GM12891 (cell line): ENCODE measurements around the gene MTCL1.

ENCODE experiments used
- PAX5 ChIP-seq: IDR thresholded peaks from 2 replicates; pipeline ENCODE4 v1.6.1; 2011; ENCODE audit warnings: low read length, moderate library complexity, mild to moderate bottlenecking; ENCODE audit not compliant: insufficient read depth, severe bottlenecking
- POLR2A ChIP-seq: IDR thresholded peaks from 2 replicates; pipeline ENCODE4 v1.6.1; 2011; ENCODE audit warnings: low read depth, low read length, control low read depth
- POLR2AphosphoS5 ChIP-seq: IDR thresholded peaks from 2 replicates; pipeline ENCODE4 v1.6.1; 2011; ENCODE audit warnings: low read depth, low read length, control low read depth
- POU2F2 ChIP-seq: IDR thresholded peaks from 2 replicates; pipeline ENCODE4 v1.6.1; 2011; ENCODE audit warnings: low read depth, mild to moderate bottlenecking, control low read depth, low read length, moderate library complexity
- SPI1 ChIP-seq: IDR thresholded peaks from 2 replicates; pipeline ENCODE4 v1.6.1; 2011; ENCODE audit warnings: low read depth, low read length, control low read depth
- TAF1 ChIP-seq: IDR thresholded peaks from 2 replicates; pipeline ENCODE4 v1.6.1; 2011; ENCODE audit warnings: low read depth, low read length, control low read depth

GRCh38 chr18:8669571-8669970, 35.8 kb upstream of the MTCL1 start:
- TF ChIP-seq TAF1 (no peak), POLR2AphosphoS5 (no peak), POLR2A (no peak), SPI1 (no peak), PAX5 (no peak), POU2F2 (no peak)
